ENCODE results near the gene STARD3.

STARD3 gene

DNA sequence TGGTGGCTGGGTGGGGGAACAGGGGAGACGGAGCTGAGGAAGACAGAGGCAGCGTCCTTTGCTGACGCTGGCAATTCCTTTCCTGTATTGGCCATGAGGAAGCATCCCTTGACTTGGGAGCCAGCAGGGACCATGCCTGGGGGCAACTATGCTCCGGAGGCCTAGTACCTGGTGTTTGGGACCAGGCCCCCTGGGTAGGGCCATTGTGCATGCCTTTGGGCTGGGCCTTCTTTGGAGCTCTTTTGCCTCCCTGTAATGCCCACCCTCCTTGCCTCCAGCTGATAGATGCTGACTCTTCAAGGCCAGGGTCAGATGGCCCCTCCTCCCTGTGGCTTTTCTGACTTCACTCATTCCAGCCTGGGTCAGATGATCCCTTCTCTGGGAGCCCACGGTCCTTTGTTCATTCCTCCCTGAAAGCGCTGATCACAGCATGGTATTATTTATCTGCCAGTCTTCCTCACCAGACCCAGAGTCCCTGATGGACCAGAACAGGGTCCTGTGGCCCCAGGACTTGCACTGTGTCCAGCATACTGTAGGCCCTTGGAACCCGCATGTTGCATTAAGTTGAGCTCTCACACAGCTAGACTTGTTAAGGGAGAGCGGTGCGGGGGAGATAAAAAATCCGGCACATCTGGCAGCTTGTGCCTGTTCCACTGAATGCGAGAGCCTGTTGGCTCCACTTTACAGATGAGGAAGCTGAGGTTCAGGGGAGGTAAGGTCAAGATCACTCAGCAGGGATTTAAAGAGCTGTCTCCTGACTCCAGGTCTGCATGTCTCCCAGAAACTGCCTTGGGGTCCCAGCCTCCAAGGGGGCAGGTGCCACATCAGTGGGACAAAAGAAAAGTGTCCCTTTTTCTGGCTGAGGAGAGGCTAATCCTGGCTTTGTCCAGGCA lies 2.9 kb downstream of the STARD3 start:
- no peak for DNase-seq (ENCODE audit: low read depth)
- H3K4me3 ChIP-seq (ENCODE audit: low read length) = no peak overlapping the region
- TF ChIP-seq, protein P1, sequence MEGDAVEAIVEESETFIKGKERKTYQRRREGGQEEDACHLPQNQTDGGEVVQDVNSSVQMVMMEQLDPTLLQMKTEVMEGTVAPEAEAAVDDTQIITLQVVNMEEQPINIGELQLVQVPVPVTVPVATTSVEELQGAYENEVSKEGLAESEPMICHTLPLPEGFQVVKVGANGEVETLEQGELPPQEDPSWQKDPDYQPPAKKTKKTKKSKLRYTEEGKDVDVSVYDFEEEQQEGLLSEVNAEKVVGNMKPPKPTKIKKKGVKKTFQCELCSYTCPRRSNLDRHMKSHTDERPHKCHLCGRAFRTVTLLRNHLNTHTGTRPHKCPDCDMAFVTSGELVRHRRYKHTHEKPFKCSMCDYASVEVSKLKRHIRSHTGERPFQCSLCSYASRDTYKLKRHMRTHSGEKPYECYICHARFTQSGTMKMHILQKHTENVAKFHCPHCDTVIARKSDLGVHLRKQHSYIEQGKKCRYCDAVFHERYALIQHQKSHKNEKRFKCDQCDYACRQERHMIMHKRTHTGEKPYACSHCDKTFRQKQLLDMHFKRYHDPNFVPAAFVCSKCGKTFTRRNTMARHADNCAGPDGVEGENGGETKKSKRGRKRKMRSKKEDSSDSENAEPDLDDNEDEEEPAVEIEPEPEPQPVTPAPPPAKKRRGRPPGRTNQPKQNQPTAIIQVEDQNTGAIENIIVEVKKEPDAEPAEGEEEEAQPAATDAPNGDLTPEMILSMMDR (IDR thresholded peaks at IDR 0.05; ENCODE audit: insufficient read depth, low read depth, low read length, missing control alignments) = no peak

DNA sequence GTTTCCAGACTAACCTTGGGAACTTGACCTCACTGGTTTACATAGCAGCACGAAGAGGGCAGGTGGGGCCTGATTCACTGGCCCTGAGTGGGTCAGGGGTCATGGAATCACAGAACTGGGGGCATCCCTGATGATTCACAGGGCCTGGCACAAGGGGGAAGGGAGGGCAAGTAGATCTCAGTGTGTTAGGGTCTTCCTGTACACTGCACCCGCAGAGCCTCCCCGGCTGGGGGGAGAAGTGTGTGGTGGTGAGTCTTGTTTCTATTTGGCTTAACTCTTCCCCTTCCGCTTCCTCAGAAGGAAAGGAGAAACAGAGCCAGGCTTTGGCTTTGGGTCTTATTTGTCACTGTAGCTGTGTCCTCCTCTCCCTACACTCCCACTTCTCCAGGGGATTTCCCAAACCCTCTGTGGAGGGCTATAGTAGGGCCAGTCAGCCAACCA lies 3.7 kb downstream of the STARD3 start:
- TF ChIP-seq, protein P1 (IDR thresholded peaks at IDR 0.05; ENCODE audit: insufficient read depth, low read depth, low read length, missing control alignments) = no peak
- no peak overlapping the region for H3K4me3 ChIP-seq (ENCODE audit: low read length)
- DNase-seq (ENCODE audit: low read depth) = no peak

DNA sequence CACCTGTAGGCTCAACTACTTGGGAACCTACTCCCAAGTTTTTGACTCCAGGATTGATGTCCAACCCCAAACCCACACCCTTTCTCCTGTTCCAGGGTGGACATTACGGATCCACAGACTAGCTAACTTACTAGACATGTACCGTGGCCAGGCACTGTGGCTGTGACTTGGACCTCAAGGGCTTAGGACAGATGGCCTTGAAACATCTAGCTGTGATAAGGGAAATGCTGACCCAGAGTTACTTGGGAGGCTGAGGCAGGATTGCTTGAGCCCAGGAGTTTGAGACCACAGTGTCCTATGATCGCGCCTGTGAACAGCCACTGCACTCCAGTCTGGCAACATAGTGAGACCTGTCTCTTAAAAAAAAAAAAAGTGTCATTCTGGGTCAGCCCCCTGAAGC lies 4.2 kb downstream of the STARD3 start:
- no peak for DNase-seq (ENCODE audit: low read depth)
- H3K4me3 ChIP-seq (ENCODE audit: low read length) = no peak overlapping the region
- TF ChIP-seq, protein P1 (IDR thresholded peaks at IDR 0.05; ENCODE audit: insufficient read depth, low read depth, low read length, missing control alignments) = no peak

DNA sequence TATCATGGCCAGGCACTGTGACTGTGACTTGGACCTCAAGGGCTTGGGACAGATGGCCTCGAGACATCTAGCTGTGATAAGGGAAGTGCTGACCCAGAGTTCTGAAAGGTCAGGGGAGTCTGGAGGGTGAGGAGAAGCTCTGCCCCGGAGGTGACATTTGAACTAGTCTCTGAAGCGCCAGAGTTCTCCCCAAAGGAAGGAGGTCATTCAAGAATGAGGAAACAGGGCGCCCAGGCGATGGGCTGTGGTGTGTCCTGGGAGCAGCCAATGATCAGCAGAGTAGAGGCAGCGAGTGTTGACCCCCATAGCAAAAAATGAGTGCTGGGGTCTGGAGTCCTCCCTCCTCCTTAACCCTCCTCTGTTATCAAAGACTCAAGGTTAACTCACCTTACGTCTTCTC lies 4.9 kb downstream of the STARD3 start:
- DNase-seq (ENCODE audit: low read depth) = no peak
- TF ChIP-seq, protein P1 (IDR thresholded peaks at IDR 0.05; ENCODE audit: insufficient read depth, low read depth, low read length, missing control alignments) = no peak
- no peak overlapping the region for H3K4me3 ChIP-seq (ENCODE audit: low read length)

DNA sequence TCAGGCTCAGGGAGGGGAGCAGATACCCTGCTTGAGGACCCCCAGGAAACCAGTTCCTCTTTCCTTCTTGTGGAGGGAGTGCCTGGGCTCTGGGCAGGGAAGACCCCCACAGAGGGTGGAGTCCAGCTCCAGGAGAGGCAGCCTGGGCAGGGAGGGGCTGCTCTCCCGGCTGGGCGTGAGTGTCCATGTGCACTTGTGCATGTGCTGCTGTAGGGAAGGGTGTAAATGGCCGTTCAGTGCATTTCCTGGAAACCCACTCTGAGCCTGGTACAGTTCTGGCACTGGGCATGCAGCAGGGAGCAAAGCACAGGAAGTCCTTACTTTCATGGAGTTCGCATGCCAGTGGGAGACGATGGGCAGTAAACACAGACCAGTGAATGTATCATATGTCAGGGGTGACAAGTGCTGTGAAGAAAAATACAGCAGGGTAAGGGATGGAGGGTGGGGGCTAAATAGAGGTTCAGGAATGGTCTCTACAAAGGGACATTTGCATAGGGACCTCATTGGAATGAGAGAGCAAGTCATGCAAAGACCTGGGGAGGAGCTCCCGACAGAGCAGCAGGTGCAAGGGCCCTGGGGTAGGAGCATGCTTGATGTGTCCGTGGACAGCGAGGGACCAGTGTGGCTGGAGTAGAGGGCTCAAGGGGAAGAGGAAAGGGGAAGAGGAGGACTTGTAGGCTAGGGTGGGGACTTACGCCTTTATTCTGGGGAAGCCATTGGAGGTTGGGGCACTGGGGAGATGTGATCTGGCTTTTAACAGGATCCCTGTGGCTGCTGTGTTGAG lies 5.5 kb downstream of the STARD3 start:
- no peak overlapping the region for H3K4me3 ChIP-seq (ENCODE audit: low read length)
- TF ChIP-seq, protein P1 (IDR thresholded peaks at IDR 0.05; ENCODE audit: insufficient read depth, low read depth, low read length, missing control alignments) = no peak
- DNase-seq (ENCODE audit: low read depth) = no peak

DNA sequence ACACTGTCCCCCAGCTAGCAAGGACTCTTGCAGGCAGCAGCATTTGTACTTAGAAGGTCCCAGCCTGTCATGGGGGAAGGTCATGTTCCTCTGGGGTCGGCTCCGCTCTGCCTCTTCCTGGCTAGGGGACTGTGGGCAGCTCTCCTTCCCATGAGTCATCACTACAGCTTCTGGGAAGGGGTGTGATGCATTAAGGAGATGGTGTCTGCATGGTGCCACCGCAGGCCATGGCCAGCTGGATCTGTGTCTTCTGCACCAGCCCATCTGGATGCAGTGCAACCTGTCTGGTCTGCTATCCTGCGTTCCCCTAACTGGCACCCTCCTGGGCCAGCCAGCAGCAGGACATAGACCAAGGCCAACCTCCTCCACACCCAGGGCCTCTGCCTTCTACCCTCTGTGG lies 6.3 kb downstream of the STARD3 start:
- TF ChIP-seq, protein P1 (IDR thresholded peaks at IDR 0.05; ENCODE audit: insufficient read depth, low read depth, low read length, missing control alignments) = no peak
- no peak for DNase-seq (ENCODE audit: low read depth)
- no peak overlapping the region for H3K4me3 ChIP-seq (ENCODE audit: low read length)

Measured in epithelial cell of esophagus (primary cell).